ENCODE measurements around the gene TRIM33. TPM values are rescaled to one million over a fixed set of nuclear protein-coding genes. Genes with fewer than 3 reads are reported as not detected.

TRIM33 gene
- total RNA-seq, 1 donor from 2014 or later = 31.8 TPM

DNA sequence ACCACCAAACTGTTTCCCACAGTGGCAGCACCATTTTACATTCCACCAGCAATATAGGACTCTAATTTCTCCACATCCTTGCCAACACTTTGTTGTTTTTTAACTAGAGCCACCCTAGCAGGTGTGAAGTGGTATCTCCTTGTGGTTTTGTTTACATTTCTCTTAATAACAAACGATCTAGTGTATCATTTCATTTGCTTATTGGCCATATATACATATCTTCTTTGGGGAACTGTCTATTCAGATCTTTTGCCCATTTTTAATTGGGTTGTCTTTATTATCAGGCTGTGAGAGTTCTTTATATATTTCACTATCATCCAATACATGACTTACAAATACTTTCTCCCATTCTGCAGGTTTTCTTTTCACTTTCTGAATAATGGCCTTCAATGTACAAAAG is 18.0 kb downstream of the TRIM33 start:
- TF ChIP-seq EZH2 (IDR thresholded peaks at IDR 0.05; ENCODE audit: insufficient read depth, low read length) = no peak
- TF ChIP-seq CTCF (IDR thresholded peaks at IDR 0.05; ENCODE audit: insufficient read depth, low read depth, low read length) = no peak
- Histone ChIP-seq H3K9ac (ENCODE audit: low read length) (no peak overlapping the region), H3K4me1 (ENCODE audit: insufficient read depth, low read length) (no peaks in the 10 kb centered on the region), H4K20me1 (ENCODE audit: insufficient read depth, low read length) (peaks cover 84% of the 10 kb centered on the region), H3K79me2 (ENCODE audit: insufficient read depth, low read length) (peaks cover 100% of the 10 kb centered on the region), H3K36me3 (ENCODE audit: insufficient read depth, low read length) (no peaks in the 10 kb centered on the region), H3K4me3 (ENCODE audit: insufficient read depth, low read depth, low read length) (no peak overlapping the region), H3K27me3 (ENCODE audit: insufficient read depth, low read length) (no peaks in the 10 kb centered on the region), H2AFZ (ENCODE audit: low read depth, low read length) (no peak overlapping the region), H3K27ac (ENCODE audit: low read depth, low read length) (no peak overlapping the region), H3K9me3 (ENCODE audit: insufficient read depth, low read depth, low read length) (no peaks in the 10 kb centered on the region), H3K4me2 (ENCODE audit: low read length) (no peak overlapping the region)
- Mint-ChIP-seq H3K4me3 (ENCODE audit: unreplicated experiment) (no peak overlapping the region), H3K36me3 (ENCODE audit: low read depth, unreplicated experiment) (peaks cover 5% of the 10 kb centered on the region), H3K4me1 (ENCODE audit: low read depth, unreplicated experiment) (peaks cover 1% of the 10 kb centered on the region), H3K9me3 (ENCODE audit: unreplicated experiment) (no peaks in the 10 kb centered on the region), H3K27ac (ENCODE audit: unreplicated experiment) (no peak overlapping the region), H3K27me3 (ENCODE audit: low read depth, unreplicated experiment) (no peaks in the 10 kb centered on the region)
- FAIRE-seq = no peak
- no peak for DNase-seq (ENCODE audit: low read depth)

DNA sequence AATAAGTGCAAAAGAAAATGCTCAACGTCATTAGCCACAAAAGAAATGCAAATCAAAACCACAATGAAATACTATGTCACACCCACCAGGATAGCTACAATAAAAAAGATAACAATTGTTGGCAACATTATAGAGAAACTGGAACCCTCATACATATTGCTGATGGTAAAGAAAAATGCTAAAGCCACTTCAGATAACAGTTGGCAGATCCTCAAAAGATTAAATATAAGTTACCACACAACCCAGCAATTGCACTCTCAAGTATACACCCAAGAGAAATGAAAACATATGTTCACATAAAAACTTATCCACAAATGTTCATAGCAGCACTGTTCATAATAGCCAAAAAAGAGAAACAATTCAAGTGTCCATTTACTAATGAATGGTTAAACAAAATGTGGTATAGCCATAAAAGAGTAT is 20.7 kb downstream of the TRIM33 start:
- Histone ChIP-seq H3K36me3 (ENCODE audit: insufficient read depth, low read length) (no peaks in the 10 kb centered on the region), H3K9ac (ENCODE audit: low read length) (no peak overlapping the region), H2AFZ (ENCODE audit: low read depth, low read length) (no peak overlapping the region), H4K20me1 (ENCODE audit: insufficient read depth, low read length) (peaks cover 84% of the 10 kb centered on the region), H3K27ac (ENCODE audit: low read depth, low read length) (no peak overlapping the region), H3K4me2 (ENCODE audit: low read length) (no peak overlapping the region), H3K27me3 (ENCODE audit: insufficient read depth, low read length) (no peaks in the 10 kb centered on the region), H3K4me1 (ENCODE audit: insufficient read depth, low read length) (no peaks in the 10 kb centered on the region), H3K4me3 (ENCODE audit: insufficient read depth, low read depth, low read length) (no peak overlapping the region), H3K9me3 (ENCODE audit: insufficient read depth, low read depth, low read length) (no peaks in the 10 kb centered on the region), H3K79me2 (ENCODE audit: insufficient read depth, low read length) (peaks cover 98% of the 10 kb centered on the region)
- H3K36me3 Mint-ChIP-seq (ENCODE audit: low read depth, unreplicated experiment) = peaks cover 5% of the 10 kb centered on the region
- TF ChIP-seq EZH2 (IDR thresholded peaks at IDR 0.05; ENCODE audit: insufficient read depth, low read length) = no peak
- TF ChIP-seq CTCF (IDR thresholded peaks at IDR 0.05; ENCODE audit: insufficient read depth, low read depth, low read length) = no peak
- no peaks in the 10 kb centered on the region for H3K27me3 Mint-ChIP-seq (ENCODE audit: low read depth, unreplicated experiment)
- no peak overlapping the region for H3K27ac Mint-ChIP-seq (ENCODE audit: unreplicated experiment)
- H3K9me3 Mint-ChIP-seq (ENCODE audit: unreplicated experiment) = no peaks in the 10 kb centered on the region
- no peak for FAIRE-seq
- DNase-seq (ENCODE audit: low read depth) = peak; percentile 60
- H3K4me3 Mint-ChIP-seq (ENCODE audit: unreplicated experiment) = no peak overlapping the region
- H3K4me1 Mint-ChIP-seq (ENCODE audit: low read depth, unreplicated experiment) = no peaks in the 10 kb centered on the region

DNA sequence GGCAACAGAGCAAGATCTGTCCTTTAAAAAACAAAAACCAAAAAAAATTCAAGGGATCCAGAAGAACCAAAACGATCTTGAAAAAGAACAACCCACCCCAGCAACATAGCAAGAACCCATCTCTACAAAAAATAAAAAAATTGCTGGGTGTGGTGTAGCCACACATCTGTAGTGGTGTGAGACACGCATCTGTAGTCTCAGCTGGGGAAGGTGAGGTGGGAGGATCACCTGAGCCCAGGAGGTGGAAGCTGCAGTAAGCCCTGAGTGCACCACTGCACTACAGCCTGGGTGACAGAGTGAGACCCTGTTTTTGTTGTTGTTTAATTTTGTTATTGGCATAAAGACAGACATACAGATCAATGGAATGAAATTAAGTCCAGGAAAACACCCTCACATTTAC is 22.3 kb downstream of the TRIM33 start:
- Histone ChIP-seq H3K4me1 (ENCODE audit: insufficient read depth, low read length) (no peaks in the 10 kb centered on the region), H3K9ac (ENCODE audit: low read length) (no peak overlapping the region), H3K27me3 (ENCODE audit: insufficient read depth, low read length) (no peaks in the 10 kb centered on the region), H2AFZ (ENCODE audit: low read depth, low read length) (no peak overlapping the region), H3K4me2 (ENCODE audit: low read length) (no peak overlapping the region), H3K4me3 (ENCODE audit: insufficient read depth, low read depth, low read length) (no peak overlapping the region), H3K27ac (ENCODE audit: low read depth, low read length) (no peak overlapping the region), H3K36me3 (ENCODE audit: insufficient read depth, low read length) (no peaks in the 10 kb centered on the region), H3K9me3 (ENCODE audit: insufficient read depth, low read depth, low read length) (no peaks in the 10 kb centered on the region), H3K79me2 (ENCODE audit: insufficient read depth, low read length) (peaks cover 96% of the 10 kb centered on the region), H4K20me1 (ENCODE audit: insufficient read depth, low read length) (peaks cover 79% of the 10 kb centered on the region)
- H3K27me3 Mint-ChIP-seq (ENCODE audit: low read depth, unreplicated experiment) = no peaks in the 10 kb centered on the region
- DNase-seq (ENCODE audit: low read depth) = no peak
- no peaks in the 10 kb centered on the region for H3K9me3 Mint-ChIP-seq (ENCODE audit: unreplicated experiment)
- peaks cover 5% of the 10 kb centered on the region for H3K36me3 Mint-ChIP-seq (ENCODE audit: low read depth, unreplicated experiment)
- H3K27ac Mint-ChIP-seq (ENCODE audit: unreplicated experiment) = no peak overlapping the region
- no peak for TF ChIP-seq CTCF (IDR thresholded peaks at IDR 0.05; ENCODE audit: insufficient read depth, low read depth, low read length)
- no peak for TF ChIP-seq EZH2 (IDR thresholded peaks at IDR 0.05; ENCODE audit: insufficient read depth, low read length)
- H3K4me1 Mint-ChIP-seq (ENCODE audit: low read depth, unreplicated experiment) = no peaks in the 10 kb centered on the region
- no peak overlapping the region for H3K4me3 Mint-ChIP-seq (ENCODE audit: unreplicated experiment)
- FAIRE-seq = no peak
